Sigmoid colon (tissue), 7 donors: ENCODE data around the gene NTN5. TPM values are rescaled to one million over a fixed set of nuclear protein-coding genes. Genes with fewer than 3 reads are reported as not detected.

Experiments
- DNase-seq: peaks from one replicate; pipeline ENCODE4 v3.0.0-alpha.2; 2019
- H3K27ac ChIP-seq, 4 donors: fragments of 200-600 bp; sonication (generic); one replicate each; pipeline ENCODE4 v1.5.1; 2016 to 2019; ENCODE audit warnings: mild to moderate bottlenecking in 1 of 4
- H3K27me3 ChIP-seq, 3 donors: fragments of 200-600 bp; sonication (generic); one replicate each; pipeline ENCODE4 v1.5.1; 2019; ENCODE audit warnings: mild to moderate bottlenecking in 1 of 3
- H3K36me3 ChIP-seq, 4 donors: fragments of 200-600 bp; sonication (generic); one replicate each; pipeline ENCODE4 v1.5.1; 2016 to 2019
- H3K4me1 ChIP-seq, 4 donors: fragments of 200-600 bp; sonication (generic); one replicate each; pipeline ENCODE4 v1.5.1; 2017 to 2019
- H3K4me3 ChIP-seq, 4 donors: fragments of 200-600 bp; sonication (generic); one replicate each; pipeline ENCODE4 v1.5.1; 2017 to 2019; ENCODE audit warnings: mild to moderate bottlenecking in 2 of 4, moderate library complexity in 1 of 4
- H3K9me3 ChIP-seq, 4 donors: fragments of 200-600 bp in 3 of 4; sonication (generic) in 3 of 4; one replicate each; pipeline versions ENCODE4 v1.5.1 to v1.6.1; 2013 to 2019
- CTCF ChIP-seq, 4 experiments: fragments of 450-650 bp in 3 of 4; fragments of 200-600 bp in 1 of 4; IDR thresholded peaks; one replicate each; pipeline ENCODE4 v1.5.1; 2016 to 2019; ENCODE audit warnings: antibody characterized with exemption in 4 of 4, mild to moderate bottlenecking in 3 of 4, moderate library complexity in 2 of 4
- EP300 ChIP-seq, 4 donors: sonication (generic); formaldehyde crosslinking; IDR thresholded peaks; one replicate each; pipeline ENCODE4 v1.6.1; 2017; ENCODE audit warnings: antibody characterized with exemption in 4 of 4
- POLR2A ChIP-seq, 2 donors: fragments of 450-650 bp; IDR thresholded peaks; one replicate each; pipeline ENCODE4 v1.6.1; 2016; ENCODE audit warnings: antibody characterized with exemption in 2 of 2, mild to moderate bottlenecking in 2 of 2, moderate library complexity in 2 of 2
- POLR2AphosphoS5 ChIP-seq, 4 donors: sonication (generic); formaldehyde crosslinking; IDR thresholded peaks; one replicate each; pipeline ENCODE4 v1.6.1; 2017; ENCODE audit warnings: antibody characterized with exemption in 4 of 4
- WGBS, 2 donors: extraction: QIAGEN DNeasy Blood & Tissue Kit; methylation state at CpG; one replicate each; pipeline ENCODE4 v1.1.7; 2013; 5-methylcytosine and 5-hydroxymethylcytosine counted together
- intact Hi-C: fragments of 100-400 bp; cut with DNase I; formaldehyde crosslinking; loops from one replicate; pipeline ENCODE4 v1.15.1; 2023
- polyA plus RNA-seq, 3 donors: library from polyadenylated mRNA; stranded (reverse); fragments of 200-250 nt; gene quantifications; one replicate each; pipeline ENCODE4 v1.2.3, GENCODE V29; 2013
- total RNA-seq, 4 donors: library from RNA; depleted of rRNA; stranded (reverse); fragments of >200 nt; gene quantifications; one replicate each; pipeline ENCODE4 v1.1.0, GENCODE V29; 2016
- donor health status: healthy with polysubstance abuse.
- donor health status: Bipolar disorder and iron deficiency.
- donor health status: healthy.

The NTN5 gene
- total and polyA plus RNA-seq, 7 donors, result 0.32 to 1.2 (median 0.49) TPM; not detected in 4

DNA sequence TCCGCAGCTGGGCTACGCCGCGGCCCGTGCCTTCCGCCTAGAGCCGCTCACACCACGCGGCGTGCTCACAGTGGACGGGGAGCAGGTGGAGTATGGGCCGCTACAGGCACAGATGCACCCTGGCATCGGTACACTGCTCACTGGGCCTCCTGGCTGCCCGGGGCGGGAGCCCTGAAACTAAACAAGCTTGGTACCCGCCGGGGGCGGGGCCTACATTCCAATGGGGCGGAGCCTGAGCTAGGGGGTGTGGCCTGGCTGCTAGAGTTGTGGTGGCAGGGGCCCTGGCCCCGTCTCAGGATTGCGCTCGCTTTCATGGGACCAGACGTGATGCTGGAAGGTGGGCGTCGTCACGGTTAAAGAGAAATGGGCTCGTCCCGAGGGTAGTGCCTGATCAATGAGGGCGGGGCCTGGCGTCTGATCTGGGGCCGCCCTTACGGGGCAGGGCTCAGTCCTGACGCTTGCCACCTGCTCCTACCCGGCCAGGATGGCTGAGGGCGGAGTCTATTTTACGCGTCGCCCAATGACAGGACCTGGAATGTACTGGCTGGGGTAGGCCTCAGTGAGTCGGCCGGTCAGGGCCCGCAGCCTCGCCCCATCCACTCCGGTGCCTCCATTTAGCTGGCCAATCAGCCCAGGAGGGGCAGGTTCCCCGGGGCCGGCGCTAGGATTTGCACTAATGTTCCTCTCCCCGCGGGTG lies 43.1 kb downstream of the NTN5 start:
- DNase-seq, result peak; percentile 87
- peak in 2 of 4 donors; percentile 23 to 37 for TF ChIP-seq POLR2AphosphoS5 (IDR thresholded peaks at IDR 0.05)
- peak in 1 of 2 donors; percentile 11 for TF ChIP-seq POLR2A (IDR thresholded peaks at IDR 0.05)
- TF ChIP-seq EP300 (IDR thresholded peaks at IDR 0.05), result no peak
- Histone ChIP-seq H3K27ac (peak overlapping the region; percentile 84 to 99 (median 92)), H3K4me3 (peak overlapping the region in 1 of 4 donors; percentile 25), H3K27me3 (no peaks in the 10 kb centered on the region), H3K9me3 (no peaks in the 10 kb centered on the region), H3K4me1 (peaks cover 0 to 68% (median 55%) of the 10 kb centered on the region in 4 donors), H3K36me3 (peaks cover 0 to 39% (median 4%) of the 10 kb centered on the region in 4 donors)
- WGBS, 2 donors, result 34 to 65% methylated on average over 48 of the region's 48 CpGs
- intact Hi-C loops, result loop anchor here (5.0 to 10.0 kb wide), 4 partner anchors 335 to 1355 kb away; partner anchors contain the start of genes FLT3LG, FTL, INAFM1 and MED25

DNA sequence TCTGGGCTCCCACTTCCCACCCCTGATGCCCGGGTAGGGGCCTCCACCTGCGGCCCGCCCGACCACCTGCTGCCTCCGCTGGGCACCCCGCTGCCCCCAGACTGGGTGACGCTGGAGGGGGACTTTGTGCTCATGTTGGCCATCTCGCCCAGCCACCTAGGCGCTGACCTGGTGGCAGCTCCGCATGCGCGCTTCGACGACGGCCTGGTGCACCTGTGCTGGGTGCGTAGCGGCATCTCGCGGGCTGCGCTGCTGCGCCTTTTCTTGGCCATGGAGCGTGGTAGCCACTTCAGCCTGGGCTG lies 43.6 kb downstream of the NTN5 start:
- intact Hi-C loops, result loop anchor here (10.0 kb wide), 1 partner anchor 1354 kb away; the partner anchor contains the start of gene INAFM1
- H3K27ac ChIP-seq, result peak overlapping the region; percentile 84 to 99 (median 92)
- 94 to 95% methylated on average over 22 of the region's 22 CpGs for WGBS, 2 donors
- peaks cover 0 to 68% (median 56%) of the 10 kb centered on the region in 4 donors for H3K4me1 ChIP-seq
- no peak overlapping the region for H3K4me3 ChIP-seq
- H3K9me3 ChIP-seq, result no peaks in the 10 kb centered on the region
- TF ChIP-seq POLR2AphosphoS5 (IDR thresholded peaks at IDR 0.05) (no peak), EP300 (IDR thresholded peaks at IDR 0.05) (no peak), POLR2A (IDR thresholded peaks at IDR 0.05) (no peak), CTCF (IDR thresholded peaks at IDR 0.05) (no peak)
- H3K27me3 ChIP-seq, result no peaks in the 10 kb centered on the region
- DNase-seq, result peak; percentile 72
- H3K36me3 ChIP-seq, result peaks cover 0 to 39% (median 4%) of the 10 kb centered on the region in 4 donors

GRCh38 chr19:48628486-48629296 lies 44.1 kb downstream of the NTN5 start:
- peaks cover 0 to 64% (median 53%) of the 10 kb centered on the region in 4 donors for H3K4me1 ChIP-seq

GRCh38 chr19:48627865-48628314 lies 44.9 kb downstream of the NTN5 start:
- Histone ChIP-seq H3K36me3 (peaks cover 0 to 37% (median 2%) of the 10 kb centered on the region in 4 donors), H3K27ac (peak overlapping the region; percentile 3 to 91 (median 32)), H3K27me3 (no peaks in the 10 kb centered on the region), H3K4me1 (peaks cover 0 to 64% (median 53%) of the 10 kb centered on the region in 4 donors), H3K9me3 (no peaks in the 10 kb centered on the region), H3K4me3 (no peak overlapping the region)
- 75 to 88% methylated on average over 17 of the region's 17 CpGs for WGBS, 2 donors
- intact Hi-C loops, result loop anchor here (10.0 kb wide), 1 partner anchor 1353 kb away; the partner anchor contains the start of gene INAFM1
- TF ChIP-seq POLR2AphosphoS5 (IDR thresholded peaks at IDR 0.05), result no peak
- TF ChIP-seq EP300 (IDR thresholded peaks at IDR 0.05), result no peak
- peak; percentile 70 for DNase-seq

More at GRCh38 chr19:48628486-48629296, 44.1 kb downstream of the NTN5 start:
- intact Hi-C loops, result loop anchor here (10.0 kb wide), 1 partner anchor 1354 kb away; the partner anchor contains the start of gene INAFM1
- 79 to 88% methylated on average over 34 of the region's 34 CpGs for WGBS, 2 donors
- TF ChIP-seq CTCF (IDR thresholded peaks at IDR 0.05) (no peak), EP300 (IDR thresholded peaks at IDR 0.05) (no peak), POLR2A (IDR thresholded peaks at IDR 0.05) (no peak), POLR2AphosphoS5 (IDR thresholded peaks at IDR 0.05) (no peak)
- H3K36me3 ChIP-seq, result peaks cover 0 to 39% (median 4%) of the 10 kb centered on the region in 4 donors
- no peaks in the 10 kb centered on the region for H3K9me3 ChIP-seq
- H3K27ac ChIP-seq, result peak overlapping the region; percentile 56 to 99 (median 92)
- DNase-seq, result peak; percentile 77
- no peaks in the 10 kb centered on the region for H3K27me3 ChIP-seq
- H3K4me3 ChIP-seq, result no peak overlapping the region

- WGBS, 2 donors, result 56 to 70% methylated on average over 6 of the region's 6 CpGs
Observed at GRCh38 chr19:48627201-48627864, 45.5 kb downstream of the NTN5 start.

More at GRCh38 chr19:48627201-48627864, 45.5 kb downstream of the NTN5 start:
- no peaks in the 10 kb centered on the region for H3K9me3 ChIP-seq
- peak overlapping the region in 2 of 4 donors; percentile 7 to 91 for H3K27ac ChIP-seq
- H3K4me1 ChIP-seq, result peaks cover 0 to 63% (median 51%) of the 10 kb centered on the region in 4 donors
- no peak overlapping the region for H3K4me3 ChIP-seq
- peak; percentile 68 for DNase-seq
- TF ChIP-seq POLR2AphosphoS5 (IDR thresholded peaks at IDR 0.05), result no peak
- TF ChIP-seq EP300 (IDR thresholded peaks at IDR 0.05), result no peak
- no peak for TF ChIP-seq CTCF (IDR thresholded peaks at IDR 0.05)
- TF ChIP-seq POLR2A (IDR thresholded peaks at IDR 0.05), result no peak
- intact Hi-C loops, result loop anchor here (10.0 kb wide), 1 partner anchor 1353 kb away; the partner anchor contains the start of gene INAFM1
- no peaks in the 10 kb centered on the region for H3K27me3 ChIP-seq
- H3K36me3 ChIP-seq, result peaks cover 0 to 31% (median 0%) of the 10 kb centered on the region in 4 donors
